Glomerular visceral epithelial cell (primary cell): ENCODE data around the gene IL25.
"Not testable (repeated sequence)": the region's sequence is repeated elsewhere in the genome, so short reads cannot be mapped to it uniquely, and the experiment has no call there.

Experiments
- DNase-seq: peaks from one replicate; pipeline ENCODE4 v3.0.0-alpha.2; 2016; ENCODE audit errors: extremely low spot score

IL25 gene

GRCh38 chr14:23375527-23376251 lies 3.1 kb downstream of the IL25 start:
- DNase-seq, result no peak

GRCh38 chr14:23376482-23377197 lies 4.0 kb downstream of the IL25 start, which contains the start of gene CMTM5:
Gene CMTM5 (plus strand): TSS chr14:23377046. CDS start chr14:23377252, 206 bp downstream.
- no peak for DNase-seq

GRCh38 chr14:23377198-23377550 lies 4.6 kb downstream of the IL25 start:
- DNase-seq, result no peak

- DNase-seq, result no peak
Measured at GRCh38 chr14:23377573-23378563, 5.3 kb downstream of the IL25 start.

- no peak for DNase-seq
Measured at GRCh38 chr14:23378612-23379220, 6.1 kb downstream of the IL25 start.

GRCh38 chr14:23379366-23380196 lies 7.0 kb downstream of the IL25 start:
- DNase-seq, result peak; percentile 59

GRCh38 chr14:23380197-23380914 lies 7.7 kb downstream of the IL25 start:
- no peak for DNase-seq

GRCh38 chr14:23380976-23381375 lies 8.4 kb downstream of the IL25 start:
- DNase-seq, result no peak

GRCh38 chr14:23381871-23382270 lies 9.3 kb downstream of the IL25 start:
- no peak for DNase-seq

- DNase-seq, result no peak
Measured at GRCh38 chr14:23382276-23382675, 9.7 kb downstream of the IL25 start.

GRCh38 chr14:23382731-23383440 lies 10.3 kb downstream of the IL25 start:
- DNase-seq, result no peak

GRCh38 chr14:23384364-23385080 lies 11.9 kb downstream of the IL25 start:
- DNase-seq, result no peak

- no peak for DNase-seq
Measured at GRCh38 chr14:23385244-23385641, 12.6 kb downstream of the IL25 start.

GRCh38 chr14:23385642-23386265 lies 13.1 kb downstream of the IL25 start:
- no peak for DNase-seq

- DNase-seq, result not testable (repeated sequence)
Measured at GRCh38 chr14:23386266-23386657, 13.7 kb downstream of the IL25 start.

GRCh38 chr14:23386999-23387398 lies 14.4 kb downstream of the IL25 start:
- no peak for DNase-seq

GRCh38 chr14:23387916-23388882 lies 15.6 kb downstream of the IL25 start:
- no peak for DNase-seq
